H1 (cell line): ENCODE measurements around the gene BTBD16. TPM values are rescaled to one million over a fixed set of nuclear protein-coding genes. Genes with fewer than 3 reads are reported as not detected.

ENCODE experiments used
- JUND ChIP-seq: IDR thresholded peaks from 2 replicates; pipeline ENCODE4 v1.6.1; 2011; ENCODE audit warnings: mild to moderate bottlenecking, improper control_type of control experiment, low read length
- KDM1A ChIP-seq: fragments of 200-600, 300-600 bp; sonication (generic); IDR thresholded peaks from 2 replicates; pipeline ENCODE4 v1.7.1; 2016; ENCODE audit warnings: mild to moderate bottlenecking, low read length, borderline replicate concordance
- NANOG ChIP-seq: IDR thresholded peaks from 2 replicates; pipeline ENCODE4 v1.6.1; 2011; ENCODE audit warnings: low read length, low read depth, mild to moderate bottlenecking, inconsistent platforms; ENCODE audit not compliant: insufficient read depth, poor library complexity, severe bottlenecking
- POU5F1 ChIP-seq: IDR thresholded peaks from 2 replicates; pipeline ENCODE4 v1.6.1; 2011; ENCODE audit warnings: low read depth, mild to moderate bottlenecking, low read length, moderate library complexity
- YY1 ChIP-seq: IDR thresholded peaks from 2 replicates; pipeline ENCODE4 v1.6.1; 2011; ENCODE audit warnings: low read depth, mild to moderate bottlenecking, low read length
- polyA plus RNA-seq, 7 experiments: library from polyadenylated mRNA; depleted of rRNA in 3 of 7; stranded (reverse) in 5 of 7; unstranded in 2 of 7; fragments of >200 nt in 5 of 7; fragments of 200-250 nt in 2 of 7; gene quantifications; 1 replicate in 5 of 7; 2 replicates in 1 of 7; 4 replicates in 1 of 7; pipeline versions ENCODE4 v1.2.1 to v1.2.3, GENCODE V29; 2011 to 2013; ENCODE audit warnings: missing spikeins in 2 of 7, mixed read lengths in 2 of 7
- total RNA-seq: library from RNA; stranded (reverse); fragmentation: NEBNext Ultra II Directional; extraction: Animal tissue kit (Norgen Biotek cat#: 25700); gene quantifications from 2 replicates; pipeline ENCODE4 v1.2.1, GENCODE V29; 2021
- TF ChIP-seq, protein P1 (sequence below): fragments of 300-600 bp; sonication (generic); IDR thresholded peaks from 2 replicates; pipeline ENCODE4 v1.7.1; 2012; ENCODE audit warnings: low read length, moderate library complexity, mild to moderate bottlenecking, inconsistent platforms; ENCODE audit not compliant: insufficient replicate concordance

BTBD16 gene
- total and polyA plus RNA-seq, 2 of the 8 experiments (the other 6 are each of a cell fraction or from before 2014, with no cell fraction given) = 0.05 TPM; not detected in 1

- TF ChIP-seq, protein P1, sequence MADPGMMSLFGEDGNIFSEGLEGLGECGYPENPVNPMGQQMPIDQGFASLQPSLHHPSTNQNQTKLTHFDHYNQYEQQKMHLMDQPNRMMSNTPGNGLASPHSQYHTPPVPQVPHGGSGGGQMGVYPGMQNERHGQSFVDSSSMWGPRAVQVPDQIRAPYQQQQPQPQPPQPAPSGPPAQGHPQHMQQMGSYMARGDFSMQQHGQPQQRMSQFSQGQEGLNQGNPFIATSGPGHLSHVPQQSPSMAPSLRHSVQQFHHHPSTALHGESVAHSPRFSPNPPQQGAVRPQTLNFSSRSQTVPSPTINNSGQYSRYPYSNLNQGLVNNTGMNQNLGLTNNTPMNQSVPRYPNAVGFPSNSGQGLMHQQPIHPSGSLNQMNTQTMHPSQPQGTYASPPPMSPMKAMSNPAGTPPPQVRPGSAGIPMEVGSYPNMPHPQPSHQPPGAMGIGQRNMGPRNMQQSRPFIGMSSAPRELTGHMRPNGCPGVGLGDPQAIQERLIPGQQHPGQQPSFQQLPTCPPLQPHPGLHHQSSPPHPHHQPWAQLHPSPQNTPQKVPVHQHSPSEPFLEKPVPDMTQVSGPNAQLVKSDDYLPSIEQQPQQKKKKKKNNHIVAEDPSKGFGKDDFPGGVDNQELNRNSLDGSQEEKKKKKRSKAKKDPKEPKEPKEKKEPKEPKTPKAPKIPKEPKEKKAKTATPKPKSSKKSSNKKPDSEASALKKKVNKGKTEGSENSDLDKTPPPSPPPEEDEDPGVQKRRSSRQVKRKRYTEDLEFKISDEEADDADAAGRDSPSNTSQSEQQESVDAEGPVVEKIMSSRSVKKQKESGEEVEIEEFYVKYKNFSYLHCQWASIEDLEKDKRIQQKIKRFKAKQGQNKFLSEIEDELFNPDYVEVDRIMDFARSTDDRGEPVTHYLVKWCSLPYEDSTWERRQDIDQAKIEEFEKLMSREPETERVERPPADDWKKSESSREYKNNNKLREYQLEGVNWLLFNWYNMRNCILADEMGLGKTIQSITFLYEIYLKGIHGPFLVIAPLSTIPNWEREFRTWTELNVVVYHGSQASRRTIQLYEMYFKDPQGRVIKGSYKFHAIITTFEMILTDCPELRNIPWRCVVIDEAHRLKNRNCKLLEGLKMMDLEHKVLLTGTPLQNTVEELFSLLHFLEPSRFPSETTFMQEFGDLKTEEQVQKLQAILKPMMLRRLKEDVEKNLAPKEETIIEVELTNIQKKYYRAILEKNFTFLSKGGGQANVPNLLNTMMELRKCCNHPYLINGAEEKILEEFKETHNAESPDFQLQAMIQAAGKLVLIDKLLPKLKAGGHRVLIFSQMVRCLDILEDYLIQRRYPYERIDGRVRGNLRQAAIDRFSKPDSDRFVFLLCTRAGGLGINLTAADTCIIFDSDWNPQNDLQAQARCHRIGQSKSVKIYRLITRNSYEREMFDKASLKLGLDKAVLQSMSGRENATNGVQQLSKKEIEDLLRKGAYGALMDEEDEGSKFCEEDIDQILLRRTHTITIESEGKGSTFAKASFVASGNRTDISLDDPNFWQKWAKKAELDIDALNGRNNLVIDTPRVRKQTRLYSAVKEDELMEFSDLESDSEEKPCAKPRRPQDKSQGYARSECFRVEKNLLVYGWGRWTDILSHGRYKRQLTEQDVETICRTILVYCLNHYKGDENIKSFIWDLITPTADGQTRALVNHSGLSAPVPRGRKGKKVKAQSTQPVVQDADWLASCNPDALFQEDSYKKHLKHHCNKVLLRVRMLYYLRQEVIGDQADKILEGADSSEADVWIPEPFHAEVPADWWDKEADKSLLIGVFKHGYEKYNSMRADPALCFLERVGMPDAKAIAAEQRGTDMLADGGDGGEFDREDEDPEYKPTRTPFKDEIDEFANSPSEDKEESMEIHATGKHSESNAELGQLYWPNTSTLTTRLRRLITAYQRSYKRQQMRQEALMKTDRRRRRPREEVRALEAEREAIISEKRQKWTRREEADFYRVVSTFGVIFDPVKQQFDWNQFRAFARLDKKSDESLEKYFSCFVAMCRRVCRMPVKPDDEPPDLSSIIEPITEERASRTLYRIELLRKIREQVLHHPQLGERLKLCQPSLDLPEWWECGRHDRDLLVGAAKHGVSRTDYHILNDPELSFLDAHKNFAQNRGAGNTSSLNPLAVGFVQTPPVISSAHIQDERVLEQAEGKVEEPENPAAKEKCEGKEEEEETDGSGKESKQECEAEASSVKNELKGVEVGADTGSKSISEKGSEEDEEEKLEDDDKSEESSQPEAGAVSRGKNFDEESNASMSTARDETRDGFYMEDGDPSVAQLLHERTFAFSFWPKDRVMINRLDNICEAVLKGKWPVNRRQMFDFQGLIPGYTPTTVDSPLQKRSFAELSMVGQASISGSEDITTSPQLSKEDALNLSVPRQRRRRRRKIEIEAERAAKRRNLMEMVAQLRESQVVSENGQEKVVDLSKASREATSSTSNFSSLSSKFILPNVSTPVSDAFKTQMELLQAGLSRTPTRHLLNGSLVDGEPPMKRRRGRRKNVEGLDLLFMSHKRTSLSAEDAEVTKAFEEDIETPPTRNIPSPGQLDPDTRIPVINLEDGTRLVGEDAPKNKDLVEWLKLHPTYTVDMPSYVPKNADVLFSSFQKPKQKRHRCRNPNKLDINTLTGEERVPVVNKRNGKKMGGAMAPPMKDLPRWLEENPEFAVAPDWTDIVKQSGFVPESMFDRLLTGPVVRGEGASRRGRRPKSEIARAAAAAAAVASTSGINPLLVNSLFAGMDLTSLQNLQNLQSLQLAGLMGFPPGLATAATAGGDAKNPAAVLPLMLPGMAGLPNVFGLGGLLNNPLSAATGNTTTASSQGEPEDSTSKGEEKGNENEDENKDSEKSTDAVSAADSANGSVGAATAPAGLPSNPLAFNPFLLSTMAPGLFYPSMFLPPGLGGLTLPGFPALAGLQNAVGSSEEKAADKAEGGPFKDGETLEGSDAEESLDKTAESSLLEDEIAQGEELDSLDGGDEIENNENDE = no peak
- TF ChIP-seq JUND (no peak), YY1 (no peak), NANOG (no peak), POU5F1 (no peak), KDM1A (no peak)
Observed at GRCh38 chr10:122354383-122354782, 83.3 kb downstream of the BTBD16 start (continued).
